Neuronal stem cell (in vitro differentiated cells): ENCODE data around the gene KCNK7.

Source experiments
- DNase-seq: peaks from one replicate; pipeline ENCODE4 v3.0.0-alpha.2; 2013; ENCODE audit warnings: low spot score
- H2AFZ ChIP-seq: one replicate; pipeline ENCODE4 v1.6.1; 2013; ENCODE audit warnings: mild to moderate bottlenecking, low read length, inconsistent platforms
- H2AK5ac ChIP-seq: 2 replicates; pipeline ENCODE4 v1.6.1; 2013; ENCODE audit warnings: low read depth, mild to moderate bottlenecking, inconsistent platforms, low read length, moderate library complexity, mixed read lengths
- H2BK120ac ChIP-seq: 2 replicates; pipeline ENCODE4 v1.6.1; 2013; ENCODE audit warnings: low read depth, mild to moderate bottlenecking, inconsistent platforms, low read length, moderate library complexity, mixed read lengths
- H2BK12ac ChIP-seq: one replicate; pipeline ENCODE4 v1.6.1; 2013; ENCODE audit warnings: low read length, inconsistent platforms
- H2BK15ac ChIP-seq: 2 replicates; pipeline ENCODE4 v1.6.1; 2013; ENCODE audit warnings: mild to moderate bottlenecking, low read length, inconsistent platforms, mixed read lengths
- H2BK5ac ChIP-seq: one replicate; pipeline ENCODE4 v1.6.1; 2013; ENCODE audit warnings: inconsistent platforms, mild to moderate bottlenecking, low read length, moderate library complexity
- H3K14ac ChIP-seq: one replicate; pipeline ENCODE4 v1.6.1; 2013; ENCODE audit warnings: low read length, inconsistent platforms
- H3K18ac ChIP-seq: 2 replicates; pipeline ENCODE4 v1.6.1; 2013; ENCODE audit warnings: low read length, inconsistent platforms
- H3K23ac ChIP-seq: 2 replicates; pipeline ENCODE4 v1.6.1; 2013; ENCODE audit warnings: low read depth, mild to moderate bottlenecking, mixed read lengths, low read length, inconsistent platforms; ENCODE audit not compliant: poor library complexity
- H3K27ac ChIP-seq: replicated peaks from 3 replicates; pipeline ENCODE4 v1.5.1; 2013; ENCODE audit warnings: low read length, inconsistent platforms
- H3K27me3 ChIP-seq, 3 experiments: 2 replicates each; pipeline ENCODE4 v1.6.1; 2013; ENCODE audit warnings: low read length in 3 of 3, mild to moderate bottlenecking in 2 of 3, inconsistent platforms in 1 of 3, low read depth in 1 of 3, mixed read lengths in 1 of 3, moderate library complexity in 1 of 3; ENCODE audit not compliant: control insufficient read depth in 3 of 3, insufficient read depth in 3 of 3
- H3K36me3 ChIP-seq, 2 donors: replicated peaks in 1 of 2; 2 replicates each; pipeline ENCODE4 v1.6.1; 2013; ENCODE audit warnings: low read length in 2 of 2; ENCODE audit not compliant: control insufficient read depth in 2 of 2, insufficient read depth in 2 of 2
- H3K4ac ChIP-seq: 2 replicates; pipeline ENCODE4 v1.6.1; 2013; ENCODE audit warnings: inconsistent platforms, mild to moderate bottlenecking, low read length, moderate library complexity
- H3K4me1 ChIP-seq, 2 donors: 1 replicate in 1 of 2; 2 replicates in 1 of 2; pipeline ENCODE4 v1.6.1; 2013; ENCODE audit warnings: low read length in 2 of 2, low read depth in 1 of 2; ENCODE audit not compliant: control insufficient read depth in 2 of 2, insufficient read depth in 1 of 2
- H3K4me2 ChIP-seq: one replicate; pipeline ENCODE4 v1.6.1; 2013; ENCODE audit warnings: mild to moderate bottlenecking, low read length, inconsistent platforms; ENCODE audit not compliant: insufficient read depth, poor library complexity, severe bottlenecking
- H3K4me3 ChIP-seq, 2 donors: 2 replicates each; pipeline ENCODE4 v1.5.1; 2013; ENCODE audit warnings: low read length in 2 of 2, mild to moderate bottlenecking in 2 of 2, inconsistent platforms in 1 of 2, moderate library complexity in 1 of 2
- H3K79me1 ChIP-seq: one replicate; pipeline ENCODE4 v1.6.1; 2013; ENCODE audit warnings: low read depth, mild to moderate bottlenecking, inconsistent platforms, low read length, moderate library complexity
- H3K9ac ChIP-seq: one replicate; pipeline ENCODE4 v1.6.1; 2013; ENCODE audit warnings: mild to moderate bottlenecking, low read depth, low read length, inconsistent platforms; ENCODE audit not compliant: poor library complexity
- H3K9me3 ChIP-seq, 2 donors: replicated peaks in 1 of 2; 2 replicates each; pipeline versions ENCODE3 to v1.6.1; 2013; ENCODE audit warnings: low read length in 2 of 2, mild to moderate bottlenecking in 2 of 2, inconsistent platforms in 1 of 2, low read depth in 1 of 2, mixed read lengths in 1 of 2, moderate library complexity in 1 of 2; ENCODE audit not compliant: control insufficient read depth in 2 of 2, insufficient read depth in 1 of 2
- H4K8ac ChIP-seq: one replicate; pipeline ENCODE4 v1.6.1; 2013; ENCODE audit warnings: low read depth, mild to moderate bottlenecking, inconsistent platforms, low read length, moderate library complexity
- H4K91ac ChIP-seq: one replicate; pipeline ENCODE4 v1.6.1; 2013; ENCODE audit warnings: low read length, low read depth, mild to moderate bottlenecking, inconsistent platforms; ENCODE audit not compliant: poor library complexity
- WGBS, 2 donors: extraction: QIAGEN DNeasy Blood & Tissue Kit; methylation state at CpG; one replicate each; pipeline ENCODE4 v1.1.7; 2013; ENCODE audit warnings: missing lambda C conversion rate in 2 of 2, mixed read lengths in 1 of 2; ENCODE audit not compliant: insufficient read length in 2 of 2, insufficient replicate concordance in 1 of 2; ENCODE audit errors: extremely low coverage in 2 of 2; 5-methylcytosine and 5-hydroxymethylcytosine counted together

The KCNK7 gene

DNA sequence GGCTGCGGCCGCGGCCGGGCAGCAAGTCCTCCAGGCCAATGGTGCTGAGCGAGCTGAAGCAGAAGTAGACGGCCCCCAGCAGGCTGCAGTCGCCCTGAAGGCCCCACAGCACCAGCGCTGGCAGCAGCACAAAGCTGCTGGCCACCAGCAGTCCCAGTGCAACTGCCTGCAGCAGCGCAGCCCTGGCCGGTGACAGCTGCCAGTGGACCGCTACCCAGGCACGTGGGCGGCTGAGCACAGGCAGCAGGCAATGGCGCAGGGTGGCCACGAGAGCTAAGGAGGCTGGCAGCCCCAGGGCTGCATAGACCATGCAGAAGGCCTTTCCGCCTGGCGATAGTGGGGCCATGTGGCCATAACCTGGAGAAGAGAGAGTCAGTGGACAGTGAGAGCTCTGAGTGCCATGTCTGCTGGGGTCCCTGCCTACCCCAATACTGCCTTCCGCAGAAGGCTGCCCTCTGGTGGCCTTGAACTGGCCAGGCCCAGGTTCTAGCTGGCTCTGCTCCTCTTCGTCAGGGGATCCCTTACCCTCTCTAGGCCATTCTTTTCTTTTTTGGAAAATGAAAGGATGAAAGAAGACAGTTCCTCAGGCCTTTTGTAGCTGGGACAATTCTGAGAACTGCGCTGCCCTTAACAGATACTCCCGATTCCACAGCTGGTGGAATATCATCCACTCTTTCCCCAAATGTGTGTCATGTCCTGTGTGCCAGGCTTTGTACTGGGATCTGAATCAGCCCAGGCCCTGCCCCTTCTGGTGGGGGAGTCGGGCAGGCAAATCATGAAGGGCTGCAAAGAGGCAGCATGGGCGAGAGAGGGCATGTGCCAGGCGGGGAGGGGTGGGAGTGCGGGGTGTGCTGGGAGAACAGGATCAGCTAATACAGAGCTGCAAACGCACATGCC is 1.8 kb downstream of the KCNK7 start:
- Histone ChIP-seq H2BK15ac (peak overlapping the region; percentile 79), H3K4me3 (no peak overlapping the region), H3K14ac (peak overlapping the region; percentile 38), H3K36me3 (peaks cover 14 to 15% of the 10 kb centered on the region in 2 donors), H3K4ac (peak overlapping the region; percentile 29), H4K91ac (peak overlapping the region; percentile 53), H4K8ac (peak overlapping the region; percentile 82), H3K4me1 (peaks cover 12 to 18% of the 10 kb centered on the region in 2 donors), H2BK120ac (no peak overlapping the region), H2BK12ac (peak overlapping the region; percentile 30), H3K27ac (no peak overlapping the region), H2AFZ (no peak overlapping the region), H3K23ac (peak overlapping the region; percentile 86), H3K27me3 (peaks cover 0 to 21% (median 6%) of the 10 kb centered on the region in 3 experiments), H2AK5ac (peak overlapping the region; percentile 100), H3K9ac (peak overlapping the region; percentile 70), H3K18ac (no peak overlapping the region), H3K4me2 (no peak overlapping the region), H3K79me1 (peaks cover 2% of the 10 kb centered on the region), H2BK5ac (no peak overlapping the region), H3K9me3 (peaks cover 0 to 3% of the 10 kb centered on the region in 2 donors)
- WGBS, 2 donors = no CpG with 5 or more reads among the region's 26 CpGs
- DNase-seq = no peak

GRCh38 chr11:65592858-65593517 is 2.6 kb downstream of the KCNK7 start:
- H3K4me2 ChIP-seq = peak overlapping the region; percentile 88
- H3K4me1 ChIP-seq = peaks cover 17 to 25% of the 10 kb centered on the region in 2 donors
- no CpG with 5 or more reads among the region's 22 CpGs for WGBS, 2 donors
- peak overlapping the region; percentile 79 for H3K14ac ChIP-seq
- H3K27me3 ChIP-seq = peaks cover 0 to 21% (median 6%) of the 10 kb centered on the region in 3 experiments
- H3K9ac ChIP-seq = peak overlapping the region; percentile 79
- no peak for DNase-seq
- no peak overlapping the region for H2BK5ac ChIP-seq
- peak overlapping the region; percentile 86 for H3K23ac ChIP-seq
- no peak overlapping the region for H3K27ac ChIP-seq
- peak overlapping the region; percentile 79 for H2BK15ac ChIP-seq
- H2BK120ac ChIP-seq = no peak overlapping the region
- peaks cover 6 to 7% of the 10 kb centered on the region in 2 donors for H3K36me3 ChIP-seq
- no peak overlapping the region for H3K4me3 ChIP-seq
- peak overlapping the region; percentile 74 for H3K18ac ChIP-seq
- peak overlapping the region; percentile 100 for H2AK5ac ChIP-seq
- peak overlapping the region; percentile 30 for H2BK12ac ChIP-seq
- H4K91ac ChIP-seq = no peak overlapping the region
- H2AFZ ChIP-seq = no peak overlapping the region
- peaks cover 2% of the 10 kb centered on the region for H3K79me1 ChIP-seq
- peak overlapping the region; percentile 86 for H4K8ac ChIP-seq
- H3K9me3 ChIP-seq = peaks cover 0 to 3% of the 10 kb centered on the region in 2 donors
- H3K4ac ChIP-seq = peak overlapping the region; percentile 29

DNA sequence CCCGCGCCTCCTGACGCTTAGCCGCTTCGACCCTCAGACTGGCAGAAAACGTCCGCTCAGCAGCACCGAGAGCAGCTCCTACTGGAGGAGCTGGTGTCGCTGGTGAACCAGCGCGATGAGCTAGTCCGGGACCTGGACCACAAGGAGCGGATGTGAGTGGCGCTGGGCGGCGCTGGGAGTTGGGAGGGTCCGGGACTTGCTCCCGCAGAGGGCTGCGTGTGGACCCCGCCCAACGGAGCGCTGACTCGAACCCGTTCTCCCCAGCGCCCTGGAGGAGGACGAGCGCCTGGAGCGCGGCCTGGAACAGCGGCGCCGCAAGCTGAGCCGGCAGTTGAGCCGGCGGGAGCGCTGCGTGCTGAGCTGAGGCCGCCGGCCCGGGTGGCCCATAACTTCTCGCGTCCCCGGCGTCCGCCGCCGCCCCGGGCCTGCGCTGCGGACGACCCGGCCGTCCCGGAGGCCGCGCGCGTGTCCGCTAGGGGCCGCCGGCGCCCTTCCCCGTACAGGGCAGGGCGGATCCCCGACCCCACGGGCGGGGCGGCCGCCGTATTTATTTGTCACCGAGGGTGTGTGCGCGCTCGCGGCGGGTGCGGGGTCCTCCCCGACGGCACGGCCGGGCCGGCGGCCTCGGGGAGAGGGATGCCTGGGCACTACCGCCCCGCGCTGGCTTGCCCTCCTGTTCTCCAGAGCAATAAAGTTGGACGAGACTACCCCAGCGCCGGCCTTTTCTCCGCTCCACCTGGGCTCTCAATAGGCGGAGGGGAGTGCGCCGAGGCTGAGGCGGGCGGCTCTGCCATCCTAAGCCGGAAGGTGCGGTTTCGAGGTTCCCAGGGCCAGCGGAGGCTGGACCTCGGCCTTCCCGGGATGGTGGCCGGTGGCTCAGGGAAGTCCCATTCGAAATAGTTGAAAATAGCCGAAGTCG is 3.4 kb downstream of the KCNK7 start:
- Histone ChIP-seq H3K4ac (no peak overlapping the region), H3K36me3 (no peaks in the 10 kb centered on the region), H2BK12ac (no peak overlapping the region), H3K18ac (peak overlapping the region; percentile 84), H4K91ac (no peak overlapping the region), H3K79me1 (peaks cover 2% of the 10 kb centered on the region), H2BK5ac (peak overlapping the region; percentile 1), H3K4me2 (peak overlapping the region; percentile 88), H3K9me3 (peaks cover 0 to 3% of the 10 kb centered on the region in 2 donors), H2BK15ac (no peak overlapping the region), H2AFZ (peak overlapping the region; percentile 48), H4K8ac (no peak overlapping the region), H3K27me3 (peaks cover 0 to 21% (median 6%) of the 10 kb centered on the region in 3 experiments), H2BK120ac (no peak overlapping the region), H3K4me1 (peaks cover 23 to 33% of the 10 kb centered on the region in 2 donors), H3K4me3 (peak overlapping the region; percentile 22 to 78), H3K23ac (peak overlapping the region; percentile 86), H3K27ac (no peak overlapping the region), H3K14ac (peak overlapping the region; percentile 79), H2AK5ac (peak overlapping the region; percentile 100), H3K9ac (peak overlapping the region; percentile 79)
- DNase-seq = no peak
- no CpG with 5 or more reads among the region's 106 CpGs for WGBS, 2 donors
